ENCODE data around the gene FYB1.

The FYB1 gene

DNA sequence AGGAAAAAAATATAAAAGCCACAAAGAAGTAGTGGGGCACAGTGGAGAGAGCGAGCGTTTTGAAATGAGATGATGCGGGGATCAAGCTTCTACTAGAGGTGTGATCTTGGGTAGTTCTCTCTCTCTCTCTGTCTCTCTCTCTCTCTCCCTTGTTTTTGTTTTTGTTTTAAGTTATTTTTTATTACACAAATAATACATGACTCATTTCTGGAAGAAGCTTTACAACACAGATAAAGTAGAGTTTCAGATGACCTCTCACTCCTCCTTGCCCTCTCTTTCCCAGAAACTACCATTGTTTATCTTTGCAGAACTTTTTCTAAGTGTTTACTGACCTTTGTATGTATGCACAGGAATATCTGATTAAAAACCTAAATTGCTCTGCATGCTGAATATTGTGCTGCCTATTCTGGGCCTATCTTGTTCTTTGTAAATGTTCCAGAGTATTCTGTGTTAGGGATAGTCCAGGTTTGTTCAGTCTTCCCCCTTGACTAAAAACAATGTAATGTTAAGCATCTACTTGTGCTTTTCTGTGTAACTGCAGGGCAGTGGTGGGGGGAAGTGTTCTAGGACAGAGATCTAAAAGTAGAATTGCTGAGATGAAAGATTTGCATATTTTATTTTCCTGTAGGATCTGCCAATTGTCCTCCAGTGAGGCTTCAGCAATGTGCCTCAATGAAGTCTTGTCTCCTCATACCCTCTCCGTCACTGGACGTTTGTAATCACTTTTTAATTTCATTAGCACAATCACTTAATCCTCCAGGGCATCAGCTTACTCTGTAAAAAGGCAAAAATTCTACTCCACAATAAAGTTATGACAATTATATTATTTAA, 52.0 kb downstream of the FYB1 start:
- TF ChIP-seq JUND (IDR thresholded peaks at IDR 0.05; ENCODE audit: low read depth): no peak

DNA sequence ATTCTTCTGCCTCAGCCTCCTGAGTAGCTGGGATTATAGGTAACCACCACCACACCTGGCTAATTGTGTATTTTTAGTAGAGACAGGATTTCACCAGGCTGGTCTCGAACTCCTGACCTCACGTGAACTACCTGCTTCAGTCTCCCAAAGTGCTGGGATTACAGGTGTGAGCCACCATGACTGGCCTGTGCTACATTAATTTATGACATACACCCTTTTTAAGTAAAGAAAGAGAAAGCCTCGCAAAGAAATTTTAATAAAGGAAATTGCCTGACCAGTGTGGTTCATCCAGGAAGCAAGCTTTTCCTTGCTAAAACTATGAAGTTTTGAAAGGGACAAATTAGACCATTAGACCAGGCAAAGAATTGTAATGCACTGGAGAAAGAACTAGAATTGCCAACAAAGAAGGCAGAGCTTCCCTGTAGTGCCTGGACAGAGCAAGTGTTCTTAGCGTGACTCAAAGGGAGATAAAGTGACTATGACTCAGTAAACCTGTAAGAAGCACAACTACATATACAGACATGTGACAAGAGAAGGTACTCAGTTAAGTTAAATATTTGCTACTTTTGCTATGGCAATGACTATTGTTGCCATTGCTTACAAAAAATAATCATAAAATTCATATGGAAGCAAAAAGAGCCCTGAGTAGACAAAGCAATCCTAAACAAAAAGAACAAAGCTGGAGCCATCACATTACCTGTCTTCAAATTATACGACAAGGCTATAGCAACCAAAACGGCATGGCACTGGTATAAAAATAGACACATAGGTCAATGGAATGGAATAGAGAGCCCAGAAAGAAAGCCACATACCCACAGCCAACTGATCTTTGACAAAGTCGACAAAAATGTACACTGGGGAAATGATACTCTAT, 54.6 kb downstream of the FYB1 start:
- no peak for DNase-seq (ENCODE audit: low read depth in 1 of 2, low spot score in 1 of 2)
- in situ Hi-C loops (cut with HindIII; ENCODE audit: low pct_unique_long_range_greater_than_20kb, low sequenced_read_pairs): no loop called here
- no peak for TF ChIP-seq JUND (IDR thresholded peaks at IDR 0.05; ENCODE audit: low read depth)

More for the DNA sequence above, 52.0 kb downstream of the FYB1 start:
- in situ Hi-C loops (cut with HindIII; ENCODE audit: low pct_unique_long_range_greater_than_20kb, low sequenced_read_pairs): no loop called here
- DNase-seq (ENCODE audit: low read depth in 1 of 2, low spot score in 1 of 2): no peak

DNA sequence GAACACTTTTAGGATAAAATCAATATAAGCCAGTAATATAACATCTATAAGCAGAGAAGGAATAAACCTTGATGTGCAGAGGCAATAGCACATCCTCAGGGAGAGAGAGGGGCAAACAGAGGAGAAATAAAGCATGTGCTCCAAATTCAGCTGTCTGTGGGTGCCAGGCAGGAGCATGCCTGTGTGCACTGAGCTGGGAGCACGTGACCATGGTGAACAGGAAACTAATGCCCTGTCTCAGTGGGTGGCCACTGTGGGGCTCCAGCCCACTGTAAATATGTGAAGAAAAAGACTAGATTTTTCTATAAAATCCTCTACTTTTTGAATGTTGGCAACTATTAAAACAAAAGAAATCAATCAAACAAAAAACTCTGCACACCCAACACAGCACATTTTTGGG, 55.3 kb downstream of the FYB1 start:
- no peak for TF ChIP-seq JUND (IDR thresholded peaks at IDR 0.05; ENCODE audit: low read depth)
- DNase-seq (ENCODE audit: low read depth in 1 of 2, low spot score in 1 of 2): no peak
- in situ Hi-C loops (cut with HindIII; ENCODE audit: low pct_unique_long_range_greater_than_20kb, low sequenced_read_pairs): no loop called here

DNA sequence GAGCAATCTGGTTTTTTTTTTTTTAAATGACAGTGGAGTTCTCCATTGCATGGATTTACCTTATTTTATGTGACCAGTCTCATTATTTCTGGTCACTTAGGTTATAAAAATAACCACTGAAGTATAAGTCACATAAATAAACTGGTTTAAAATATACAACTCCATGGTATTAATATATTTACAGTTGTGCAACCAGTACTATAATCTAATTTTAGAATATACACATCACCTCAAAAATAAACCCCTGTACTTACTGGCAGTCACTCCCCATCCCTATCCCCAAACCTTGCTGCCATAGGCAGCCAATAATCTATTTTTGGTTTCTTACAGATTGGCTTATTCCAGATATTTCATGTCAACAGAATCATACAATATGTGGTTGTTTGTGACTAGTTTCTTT, 57.8 kb downstream of the FYB1 start:
- TF ChIP-seq JUND (IDR thresholded peaks at IDR 0.05; ENCODE audit: low read depth): no peak
- DNase-seq (ENCODE audit: low read depth in 1 of 2, low spot score in 1 of 2): no peak
- in situ Hi-C loops (cut with HindIII; ENCODE audit: low pct_unique_long_range_greater_than_20kb, low sequenced_read_pairs): no loop called here

DNA sequence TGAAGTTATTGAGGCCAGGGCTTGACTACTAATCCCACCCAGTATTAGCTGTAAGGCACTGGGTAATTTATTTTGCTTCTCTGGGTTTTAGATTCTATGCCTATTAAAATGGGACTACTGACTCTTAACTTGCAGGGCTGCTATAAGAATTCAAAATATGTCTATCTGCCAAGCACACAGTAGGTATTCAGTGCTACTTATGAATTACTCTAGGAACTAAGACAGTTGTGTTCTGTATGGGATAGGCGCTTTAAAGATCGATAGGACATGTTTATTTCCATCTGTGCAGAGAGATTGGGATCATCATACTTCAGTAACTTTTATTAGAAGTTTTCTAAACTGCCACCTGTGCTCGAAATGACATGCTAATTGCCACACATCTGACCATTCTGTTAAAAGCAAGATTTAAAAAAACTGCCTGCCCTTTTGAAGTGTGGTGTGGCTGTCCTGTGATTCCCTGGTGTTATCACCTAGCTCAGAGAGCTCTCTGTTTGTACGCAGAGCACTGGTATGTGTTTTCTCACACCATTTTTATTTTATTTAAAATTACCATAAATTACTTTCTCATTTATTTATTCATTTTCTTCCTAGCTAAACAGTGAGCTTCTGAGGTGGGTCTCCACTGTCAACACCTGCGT, 58.7 kb downstream of the FYB1 start:
- no peak for TF ChIP-seq JUND (IDR thresholded peaks at IDR 0.05; ENCODE audit: low read depth)
- no peak for DNase-seq (ENCODE audit: low read depth in 1 of 2, low spot score in 1 of 2)
- in situ Hi-C loops (cut with HindIII; ENCODE audit: low pct_unique_long_range_greater_than_20kb, low sequenced_read_pairs): no loop called here

DNA sequence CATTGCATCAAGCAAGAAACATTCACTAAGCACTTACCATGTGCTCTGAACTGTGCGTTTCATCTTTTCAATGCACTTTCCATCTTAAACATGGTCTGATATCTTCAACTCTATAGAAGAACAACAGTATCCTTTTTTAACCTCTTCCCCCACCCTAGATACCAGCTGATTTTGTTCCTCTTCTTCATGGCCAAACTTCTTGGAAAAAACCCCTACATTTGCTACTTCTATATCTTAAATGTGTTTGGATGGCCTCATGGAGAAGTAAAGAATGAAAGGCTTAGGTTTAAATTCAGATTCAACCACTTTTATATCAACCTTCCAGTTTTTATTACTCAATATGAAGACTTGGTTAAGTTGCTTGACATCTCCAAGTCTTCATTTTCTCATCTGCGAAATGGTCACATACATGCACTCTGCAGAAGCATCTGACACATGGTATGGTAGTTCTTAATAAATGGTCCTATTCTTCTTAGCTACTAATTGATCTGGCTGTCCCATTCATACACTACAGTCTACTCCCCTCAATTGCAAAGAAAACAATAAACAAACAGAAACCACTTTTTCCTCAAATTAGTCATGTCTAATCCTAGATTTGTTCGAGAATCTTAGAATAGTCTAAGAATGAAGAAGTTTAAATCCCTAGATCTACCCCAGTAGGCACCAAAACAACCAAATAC, 59.4 kb downstream of the FYB1 start:
- TF ChIP-seq JUND (IDR thresholded peaks at IDR 0.05; ENCODE audit: low read depth): no peak
- no peak for DNase-seq (ENCODE audit: low read depth in 1 of 2, low spot score in 1 of 2)
- in situ Hi-C loops (cut with HindIII; ENCODE audit: low pct_unique_long_range_greater_than_20kb, low sequenced_read_pairs): no loop called here

DNA sequence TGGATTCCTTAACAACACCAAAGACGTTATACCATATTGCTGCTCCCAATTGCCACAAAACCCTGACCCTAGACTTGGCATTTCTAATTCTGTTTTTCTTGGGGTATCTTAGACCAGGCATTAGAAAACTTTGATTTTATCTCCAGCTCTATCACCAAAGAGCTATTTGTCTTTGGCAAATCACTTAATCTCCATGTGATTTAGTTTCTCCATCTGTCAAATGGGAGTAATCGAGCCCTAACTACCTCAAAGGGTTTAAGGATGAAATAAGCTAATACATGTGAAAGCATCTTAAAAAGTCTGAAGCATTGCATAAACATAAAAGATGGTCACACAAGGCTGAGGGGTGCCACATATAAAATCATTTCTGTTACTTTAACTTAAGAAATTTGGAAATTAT, 60.6 kb downstream of the FYB1 start:
- DNase-seq (ENCODE audit: low read depth in 1 of 2, low spot score in 1 of 2): no peak
- no peak for TF ChIP-seq JUND (IDR thresholded peaks at IDR 0.05; ENCODE audit: low read depth)
- in situ Hi-C loops (cut with HindIII; ENCODE audit: low pct_unique_long_range_greater_than_20kb, low sequenced_read_pairs): no loop called here

DNA sequence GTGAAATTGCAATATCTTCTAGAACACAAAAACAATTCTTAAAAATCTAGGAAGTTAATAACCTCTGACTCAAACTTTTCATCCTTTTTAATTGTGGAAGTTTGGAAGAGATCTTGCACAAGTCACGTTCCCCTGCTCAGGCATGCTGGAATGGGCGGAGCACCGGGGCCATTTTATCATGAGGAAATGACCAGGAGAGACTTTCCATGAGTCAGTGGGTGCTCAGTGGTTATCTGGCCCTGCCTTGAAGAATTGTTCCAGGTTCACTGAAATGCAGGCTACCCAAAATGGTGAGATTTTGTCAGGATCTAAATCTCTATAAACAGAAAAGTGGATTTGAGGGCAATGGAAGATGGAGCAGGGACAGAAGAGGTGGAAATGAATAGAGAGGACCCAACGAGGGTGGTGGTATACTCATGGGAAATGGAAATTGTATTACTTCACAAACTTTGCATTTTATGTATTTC, 61.2 kb downstream of the FYB1 start:
- in situ Hi-C loops (cut with HindIII; ENCODE audit: low pct_unique_long_range_greater_than_20kb, low sequenced_read_pairs): no loop called here
- no peak for DNase-seq (ENCODE audit: low read depth in 1 of 2, low spot score in 1 of 2)
- no peak for TF ChIP-seq JUND (IDR thresholded peaks at IDR 0.05; ENCODE audit: low read depth)

DNA sequence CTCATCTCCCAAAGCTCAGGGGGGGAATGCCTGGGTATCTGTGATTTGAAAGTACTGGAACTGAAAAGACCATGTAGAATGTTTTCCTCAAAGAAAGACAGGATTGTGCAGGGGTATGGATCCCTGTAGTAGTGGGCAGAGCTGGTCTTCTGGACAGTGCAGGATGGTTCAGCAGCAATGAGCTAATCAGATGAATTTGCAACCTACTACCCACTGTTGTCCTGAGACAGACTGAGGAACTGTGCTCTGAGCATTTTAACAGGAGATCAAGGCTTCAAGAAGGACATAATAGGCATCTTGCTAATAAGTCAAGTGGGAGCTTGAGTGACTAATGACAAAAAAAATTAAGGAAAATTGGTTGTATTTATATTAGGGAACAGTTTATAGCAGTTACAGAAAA, 61.7 kb downstream of the FYB1 start:
- no peak for TF ChIP-seq JUND (IDR thresholded peaks at IDR 0.05; ENCODE audit: low read depth)
- DNase-seq (ENCODE audit: low read depth in 1 of 2, low spot score in 1 of 2): no peak
- in situ Hi-C loops (cut with HindIII; ENCODE audit: low pct_unique_long_range_greater_than_20kb, low sequenced_read_pairs): no loop called here

DNA sequence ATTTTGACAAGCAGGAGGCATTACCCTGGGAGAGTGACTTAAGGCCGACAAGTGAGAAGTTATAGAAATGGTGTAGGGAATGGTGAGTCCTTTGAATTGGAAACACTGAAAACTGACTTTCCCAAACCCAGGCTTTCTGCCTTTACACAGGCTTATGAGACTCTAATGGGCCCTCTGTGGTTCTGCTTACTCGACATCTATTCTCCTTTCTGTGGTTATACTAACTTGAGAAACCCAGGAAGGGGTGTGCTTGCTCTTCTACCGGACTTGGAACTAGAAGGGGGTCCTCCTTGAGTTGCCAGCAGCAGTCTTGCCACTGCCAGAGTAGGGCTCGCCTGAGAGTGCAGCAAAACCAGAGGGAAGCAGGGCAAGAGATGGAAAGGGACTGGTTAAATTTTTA, 63.3 kb downstream of the FYB1 start:
- DNase-seq (ENCODE audit: low read depth in 1 of 2, low spot score in 1 of 2): no peak
- in situ Hi-C loops (cut with HindIII; ENCODE audit: low pct_unique_long_range_greater_than_20kb, low sequenced_read_pairs): no loop called here
- TF ChIP-seq JUND (IDR thresholded peaks at IDR 0.05; ENCODE audit: low read depth): no peak

DNA sequence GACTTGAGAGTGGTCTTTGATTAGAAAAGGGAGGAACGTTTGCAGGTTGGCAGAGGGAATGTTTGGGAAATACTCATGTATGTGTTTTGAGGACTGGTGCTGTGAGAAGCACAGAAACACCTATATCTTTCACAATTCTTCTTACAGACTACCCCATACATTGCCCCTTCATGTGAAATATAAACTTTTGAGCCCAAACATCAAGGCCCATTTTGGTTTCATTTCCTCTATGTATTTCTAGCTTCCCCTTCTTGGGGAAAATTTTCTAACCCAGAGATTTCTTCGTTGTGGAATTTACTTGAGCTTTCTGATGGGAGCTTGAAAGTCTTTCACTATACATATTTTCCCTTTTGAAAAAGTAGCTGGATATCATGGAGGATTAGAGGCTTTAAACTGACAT, 67.6 kb downstream of the FYB1 start:
- no peak for DNase-seq (ENCODE audit: low read depth in 1 of 2, low spot score in 1 of 2)
- in situ Hi-C loops (cut with HindIII; ENCODE audit: low pct_unique_long_range_greater_than_20kb, low sequenced_read_pairs): no loop called here
- no peak for TF ChIP-seq JUND (IDR thresholded peaks at IDR 0.05; ENCODE audit: low read depth)

DNA sequence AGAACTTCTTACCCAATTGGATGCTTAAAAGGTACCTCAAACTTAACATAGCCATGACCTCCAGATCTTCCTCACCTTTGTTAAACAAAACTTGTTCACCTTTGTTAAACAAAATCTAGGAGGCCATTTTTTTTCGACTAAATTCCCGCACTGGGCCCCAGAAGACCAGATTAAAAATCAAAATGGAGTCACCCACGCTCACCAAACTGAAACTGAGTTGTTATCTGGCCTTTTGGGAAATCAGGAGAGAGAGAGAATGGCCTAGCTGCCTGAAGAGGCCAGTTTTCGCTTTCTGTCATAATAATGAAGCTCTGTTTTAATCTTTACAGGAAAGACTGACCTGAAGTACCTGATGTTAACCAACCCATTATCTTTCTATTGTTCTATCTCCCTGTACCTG, 69.4 kb downstream of the FYB1 start:
- TF ChIP-seq JUND (IDR thresholded peaks at IDR 0.05; ENCODE audit: low read depth): no peak
- DNase-seq (ENCODE audit: low read depth in 1 of 2, low spot score in 1 of 2): no peak
- in situ Hi-C loops (cut with HindIII; ENCODE audit: low pct_unique_long_range_greater_than_20kb, low sequenced_read_pairs): no loop called here

All from T47D (cell line).